Measurements from ENCODE around the gene ZNF516.

Gene ZNF516

GRCh38 chr18:76465630-76466409 is 29.2 kb downstream of the ZNF516 start:
- no peak for TF ChIP-seq POLR2A (IDR thresholded peaks at IDR 0.05; ENCODE audit: low read depth, low read length)
- no peak for TF ChIP-seq POLR2AphosphoS5 (IDR thresholded peaks at IDR 0.05; ENCODE audit: low read depth, low read length)
- TF ChIP-seq TAF1 (IDR thresholded peaks at IDR 0.05; ENCODE audit: borderline replicate concordance, low read depth, low read length) = no peak
- no peak for FAIRE-seq
- no peak for DNase-seq (ENCODE audit: insufficient read length)

DNA sequence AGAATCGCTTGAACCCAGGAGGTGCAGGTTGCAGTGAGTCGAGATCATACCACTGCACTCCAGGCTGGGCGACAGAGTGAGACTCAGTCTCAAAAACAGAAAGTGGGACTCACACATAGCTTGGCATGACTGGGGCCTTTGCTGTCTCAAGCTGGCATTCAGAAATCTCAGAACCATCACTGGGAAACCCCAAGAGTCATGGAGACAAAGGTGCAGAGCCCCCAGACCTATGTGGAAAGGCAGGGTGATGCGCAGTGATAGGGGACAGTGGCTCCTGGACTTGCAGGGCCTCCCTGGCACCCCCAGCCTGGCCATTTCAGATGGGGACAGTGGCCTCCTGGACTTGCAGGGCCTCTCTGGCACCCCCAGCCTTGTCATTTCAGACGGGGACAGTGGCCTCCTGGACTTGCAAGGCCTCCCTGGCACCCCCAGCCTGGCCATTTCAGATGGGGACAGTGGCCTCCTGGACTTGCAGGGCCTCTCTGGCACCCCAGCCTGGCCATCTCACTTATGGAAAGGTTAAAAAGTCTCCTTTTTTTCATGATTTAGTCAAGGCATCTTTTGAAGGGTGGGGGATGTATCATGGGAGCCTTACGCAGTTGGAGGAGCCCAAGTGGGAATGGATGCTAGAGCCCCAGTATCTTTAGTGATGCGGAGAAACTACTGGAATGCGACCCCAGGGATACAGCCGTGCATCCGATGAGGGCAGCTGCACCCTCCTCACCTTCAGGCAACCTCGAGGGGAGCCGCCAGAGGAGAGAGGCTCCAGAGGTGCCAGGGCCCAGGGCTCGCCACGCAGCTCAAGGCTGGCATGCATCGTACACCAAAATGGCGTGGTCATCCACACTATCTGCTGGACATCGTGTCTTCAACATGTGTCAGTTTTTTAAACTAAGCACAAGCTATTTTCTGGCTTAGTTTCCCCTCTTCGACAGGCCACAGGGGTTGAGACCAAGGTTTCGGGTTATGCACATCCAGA is 30.5 kb downstream of the ZNF516 start:
- no peak for TF ChIP-seq POLR2AphosphoS5 (IDR thresholded peaks at IDR 0.05; ENCODE audit: low read depth, low read length)
- TF ChIP-seq TAF1 (IDR thresholded peaks at IDR 0.05; ENCODE audit: borderline replicate concordance, low read depth, low read length) = no peak
- no peak for TF ChIP-seq POLR2A (IDR thresholded peaks at IDR 0.05; ENCODE audit: low read depth, low read length)
- DNase-seq (ENCODE audit: insufficient read length) (no peak), FAIRE-seq (no peak)

DNA sequence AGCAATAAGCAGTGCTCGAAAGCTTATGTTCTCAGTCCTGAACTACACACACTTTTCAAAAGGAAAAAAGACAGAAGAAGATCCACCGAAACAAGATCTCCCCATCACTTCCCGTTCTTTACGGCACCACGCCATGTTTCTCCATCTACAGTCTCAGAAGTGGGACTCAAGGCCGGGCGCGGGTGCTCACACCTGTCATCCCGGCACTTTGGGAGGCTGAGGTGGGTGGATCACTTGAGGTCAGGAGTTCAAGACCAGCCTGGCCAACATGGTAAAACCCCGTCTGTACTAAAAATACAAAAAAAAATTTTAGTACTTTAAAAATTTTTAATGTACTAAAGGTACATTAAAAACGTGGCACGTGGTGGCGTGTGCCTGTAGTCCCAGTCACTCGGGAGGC is 31.2 kb downstream of the ZNF516 start:
- TF ChIP-seq POLR2A (IDR thresholded peaks at IDR 0.05; ENCODE audit: low read depth, low read length) = no peak
- TF ChIP-seq TAF1 (IDR thresholded peaks at IDR 0.05; ENCODE audit: borderline replicate concordance, low read depth, low read length) = no peak
- TF ChIP-seq POLR2AphosphoS5 (IDR thresholded peaks at IDR 0.05; ENCODE audit: low read depth, low read length) = no peak
- DNase-seq (ENCODE audit: insufficient read length) (no peak), FAIRE-seq (no peak)

DNA sequence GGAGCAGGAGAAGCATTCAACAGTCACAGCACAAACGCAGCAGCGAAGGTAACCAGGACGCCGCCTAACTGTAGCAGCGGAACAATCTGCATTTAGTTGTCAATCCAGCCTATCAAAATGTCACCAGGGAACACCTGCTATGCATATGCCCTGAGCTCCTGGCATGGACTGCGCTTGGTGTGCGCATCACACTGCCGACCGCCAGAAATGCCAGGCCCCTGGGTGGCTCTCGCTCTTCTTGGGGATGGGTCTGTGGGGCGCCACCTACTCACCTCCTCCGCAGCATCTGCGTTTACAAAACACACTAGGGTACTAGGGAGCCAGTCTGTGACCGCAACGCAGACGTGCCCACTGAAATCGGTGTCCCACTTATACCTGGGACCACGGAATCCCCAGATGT is 31.7 kb downstream of the ZNF516 start:
- TF ChIP-seq TAF1 (IDR thresholded peaks at IDR 0.05; ENCODE audit: borderline replicate concordance, low read depth, low read length) (no peak), POLR2A (IDR thresholded peaks at IDR 0.05; ENCODE audit: low read depth, low read length) (no peak), POLR2AphosphoS5 (IDR thresholded peaks at IDR 0.05; ENCODE audit: low read depth, low read length) (no peak)
- no peak for DNase-seq (ENCODE audit: insufficient read length)
- no peak for FAIRE-seq

DNA sequence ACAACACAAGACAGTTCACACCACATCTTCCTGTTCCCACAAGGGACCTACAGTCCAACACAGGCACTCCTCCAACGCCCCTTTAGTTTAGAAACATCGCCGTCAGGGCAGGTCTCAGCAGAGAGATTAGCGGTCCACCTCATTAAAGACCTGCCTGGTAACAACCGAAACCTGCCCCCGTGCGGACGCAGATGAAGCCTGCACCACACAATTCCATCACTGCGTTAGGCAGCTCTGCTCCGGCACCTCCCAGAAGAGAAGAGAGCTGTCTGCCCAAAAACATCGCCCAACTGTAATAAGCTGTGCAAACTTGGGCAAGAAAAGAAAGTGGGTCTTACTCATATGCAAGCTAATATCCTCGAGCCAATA is 32.7 kb downstream of the ZNF516 start:
- TF ChIP-seq TAF1 (IDR thresholded peaks at IDR 0.05; ENCODE audit: borderline replicate concordance, low read depth, low read length) (no peak), POLR2AphosphoS5 (IDR thresholded peaks at IDR 0.05; ENCODE audit: low read depth, low read length) (no peak), POLR2A (IDR thresholded peaks at IDR 0.05; ENCODE audit: low read depth, low read length) (no peak)

GRCh38 chr18:76461692-76462325 is 33.2 kb downstream of the ZNF516 start:
- DNase-seq (ENCODE audit: insufficient read length) (no peak), FAIRE-seq (no peak)
- no peak for TF ChIP-seq TAF1 (IDR thresholded peaks at IDR 0.05; ENCODE audit: borderline replicate concordance, low read depth, low read length)
- TF ChIP-seq POLR2A (IDR thresholded peaks at IDR 0.05; ENCODE audit: low read depth, low read length) = no peak
- no peak for TF ChIP-seq POLR2AphosphoS5 (IDR thresholded peaks at IDR 0.05; ENCODE audit: low read depth, low read length)

More for the DNA sequence above, 32.7 kb downstream of the ZNF516 start:
- FAIRE-seq (no peak), DNase-seq (ENCODE audit: insufficient read length) (no peak)

- DNase-seq (ENCODE audit: insufficient read length) = no peak
- no peak for TF ChIP-seq TAF1 (IDR thresholded peaks at IDR 0.05; ENCODE audit: borderline replicate concordance, low read depth, low read length)
- no peak for TF ChIP-seq POLR2A (IDR thresholded peaks at IDR 0.05; ENCODE audit: low read depth, low read length)
- TF ChIP-seq POLR2AphosphoS5 (IDR thresholded peaks at IDR 0.05; ENCODE audit: low read depth, low read length) = no peak
- no peak for FAIRE-seq
These were observed 33.9 kb downstream of the ZNF516 start for GRCh38 chr18:76461148-76461547.

- TF ChIP-seq POLR2A (IDR thresholded peaks at IDR 0.05; ENCODE audit: low read depth, low read length) (no peak), POLR2AphosphoS5 (IDR thresholded peaks at IDR 0.05; ENCODE audit: low read depth, low read length) (no peak), TAF1 (IDR thresholded peaks at IDR 0.05; ENCODE audit: borderline replicate concordance, low read depth, low read length) (no peak)
- no peak for DNase-seq (ENCODE audit: insufficient read length)
- FAIRE-seq = no peak
These were observed 34.6 kb downstream of the ZNF516 start for GRCh38 chr18:76460482-76460881.

- DNase-seq (ENCODE audit: insufficient read length) (no peak), FAIRE-seq (no peak)
- TF ChIP-seq TAF1 (IDR thresholded peaks at IDR 0.05; ENCODE audit: borderline replicate concordance, low read depth, low read length) = no peak
- TF ChIP-seq POLR2AphosphoS5 (IDR thresholded peaks at IDR 0.05; ENCODE audit: low read depth, low read length) = no peak
- no peak for TF ChIP-seq POLR2A (IDR thresholded peaks at IDR 0.05; ENCODE audit: low read depth, low read length)
These were observed 35.2 kb downstream of the ZNF516 start for GRCh38 chr18:76459687-76460350.

GRCh38 chr18:76459312-76459686 is 35.7 kb downstream of the ZNF516 start:
- TF ChIP-seq POLR2AphosphoS5 (IDR thresholded peaks at IDR 0.05; ENCODE audit: low read depth, low read length) = no peak
- TF ChIP-seq TAF1 (IDR thresholded peaks at IDR 0.05; ENCODE audit: borderline replicate concordance, low read depth, low read length) = no peak
- no peak for TF ChIP-seq POLR2A (IDR thresholded peaks at IDR 0.05; ENCODE audit: low read depth, low read length)
- DNase-seq (ENCODE audit: insufficient read length) = no peak
- FAIRE-seq = no peak

All from GM12892 (cell line).